NCI-H1694 (cell line): ENCODE results near the gene AAGAB.
"Not testable (repeated sequence)": the region's sequence is repeated elsewhere in the genome, so short reads cannot be mapped to it uniquely, and the experiment has no call there.

ENCODE experiments used
- DNase-seq: peaks from one replicate; lab custom pipeline; 2025; lab: John Stamatoyannopoulos, UW

The AAGAB gene

DNA sequence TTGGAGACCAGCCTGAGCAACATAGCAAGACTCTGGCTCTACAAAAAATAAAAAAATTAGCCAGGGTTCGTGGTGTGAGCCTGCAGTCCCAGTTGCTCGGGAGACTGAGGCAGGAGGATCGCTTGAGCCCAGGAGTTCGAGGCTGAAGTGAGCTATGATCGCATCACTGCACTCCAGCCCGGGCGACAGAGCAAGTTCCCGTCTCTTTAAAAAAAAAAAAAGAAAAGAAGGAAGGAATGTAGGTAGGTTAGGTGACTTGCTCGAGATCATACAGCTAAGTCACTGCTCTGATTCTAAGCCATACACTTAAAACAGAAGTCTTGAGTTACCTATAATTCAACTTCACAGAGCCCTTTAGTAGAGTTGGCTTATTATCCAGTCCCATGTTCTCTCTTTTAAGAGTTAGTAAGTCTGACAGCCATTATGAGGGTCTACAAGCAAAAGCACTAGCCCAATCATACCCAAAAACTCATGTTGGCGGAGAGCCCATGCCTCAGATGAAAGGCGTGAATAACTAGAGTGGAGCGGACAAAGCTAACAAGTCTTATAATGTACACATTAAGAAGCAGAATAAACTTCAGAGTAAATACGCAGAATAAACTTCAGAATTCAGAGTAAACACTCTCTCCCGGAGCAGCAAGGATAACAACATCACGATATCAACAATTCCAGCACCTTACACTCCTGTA, 768 bp downstream of the AAGAB start:
- DNase-seq, result no peak

DNA sequence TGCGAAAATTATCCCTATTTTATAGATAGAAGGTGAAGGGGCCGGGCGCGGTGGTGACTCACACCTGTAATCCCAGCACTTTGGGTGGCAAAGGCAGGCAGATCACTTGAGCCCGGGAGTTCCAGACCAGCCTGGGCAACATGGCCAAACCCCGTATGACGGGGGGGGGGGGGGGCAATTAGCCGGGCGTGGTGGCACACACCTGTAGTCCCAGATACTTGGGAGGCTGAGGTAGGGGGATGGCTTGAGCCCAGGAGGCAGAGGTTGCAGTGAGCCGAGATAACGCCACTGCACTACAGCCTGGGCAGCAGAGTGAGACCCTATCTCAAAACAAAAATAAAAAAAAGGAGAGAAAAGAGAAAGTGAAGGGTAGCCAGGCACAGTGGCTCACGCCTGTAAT, 1.4 kb downstream of the AAGAB start:
- DNase-seq, result no peak

DNA sequence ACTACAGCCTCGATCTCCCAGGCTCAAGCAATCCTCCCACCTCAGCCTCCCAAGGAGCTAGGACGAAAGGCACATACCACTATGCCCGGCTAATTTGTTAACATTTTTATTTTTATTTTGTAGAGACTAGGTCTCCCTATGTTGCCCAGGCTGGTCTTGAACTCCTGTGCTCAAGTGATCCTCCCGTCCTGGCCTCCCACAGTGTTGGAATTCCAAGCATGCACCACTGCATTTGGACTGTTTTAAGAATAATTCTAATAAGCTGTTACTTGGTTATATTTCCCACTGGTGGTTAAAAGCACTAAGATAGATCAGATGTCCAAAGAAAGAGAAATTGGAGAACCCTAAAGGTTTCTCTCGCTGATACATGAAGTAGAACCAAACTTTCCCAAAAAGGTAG, 3.1 kb downstream of the AAGAB start:
- DNase-seq, result no peak

DNA sequence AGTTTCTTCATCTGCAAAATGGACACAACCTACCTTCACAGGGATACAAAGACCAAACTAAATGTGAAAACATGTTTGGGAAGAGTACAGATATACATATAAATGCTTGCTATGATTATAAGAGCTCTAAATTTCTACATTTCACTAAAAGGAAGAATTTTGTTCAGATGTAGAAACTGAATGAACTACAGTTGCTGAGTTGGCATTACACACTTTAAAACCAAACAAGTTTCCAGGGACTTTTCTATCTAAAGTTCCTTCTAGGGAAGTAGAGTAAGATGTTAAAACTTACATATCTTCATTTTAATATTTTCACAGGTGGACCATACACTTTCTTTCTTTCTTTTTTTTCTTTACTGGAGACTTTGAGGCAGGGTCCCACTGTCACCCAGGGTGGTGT, 4.6 kb downstream of the AAGAB start:
- no peak for DNase-seq

DNA sequence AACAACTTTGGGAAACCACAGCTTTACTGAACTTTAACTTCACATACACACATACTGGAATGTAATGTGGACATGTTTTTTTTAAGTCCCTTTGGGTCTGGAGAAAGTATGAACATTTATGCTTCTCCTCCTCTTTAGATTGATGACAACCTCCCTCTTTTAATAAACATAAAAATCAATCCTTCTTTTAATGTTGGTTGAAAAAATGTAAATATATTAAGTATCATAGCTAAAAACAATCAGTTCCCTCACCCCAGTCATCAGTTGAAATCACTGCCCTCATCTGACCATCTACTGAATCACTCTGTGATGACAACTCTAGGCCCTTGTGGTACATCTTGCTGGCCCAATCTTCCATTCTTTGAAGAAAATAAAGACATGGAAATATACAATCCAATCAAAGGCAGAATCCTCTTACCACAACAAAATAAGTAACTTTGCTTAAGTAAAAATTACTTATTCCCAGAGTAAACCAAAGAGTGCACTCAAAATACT, 6.4 kb downstream of the AAGAB start:
- no peak for DNase-seq

DNA sequence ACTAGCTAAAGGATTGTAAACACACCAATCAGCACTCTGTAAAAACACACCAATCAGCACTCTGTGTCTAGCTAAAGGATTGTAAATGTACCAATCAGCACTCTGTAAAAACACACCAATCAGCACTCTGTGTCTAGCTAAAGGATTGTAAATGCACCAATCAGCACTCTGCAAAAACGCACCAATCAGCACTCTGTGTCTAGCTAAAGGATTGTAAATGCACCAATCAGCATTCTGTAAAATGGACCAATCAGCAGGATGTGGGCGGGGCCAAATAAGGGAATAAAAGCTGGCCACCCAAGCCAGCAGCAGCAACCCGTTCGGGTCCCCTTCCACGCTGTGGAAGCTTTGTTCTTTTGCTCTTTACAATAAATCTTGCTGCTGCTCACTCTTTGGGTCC, 7.9 kb downstream of the AAGAB start:
- not testable (repeated sequence) for DNase-seq

DNA sequence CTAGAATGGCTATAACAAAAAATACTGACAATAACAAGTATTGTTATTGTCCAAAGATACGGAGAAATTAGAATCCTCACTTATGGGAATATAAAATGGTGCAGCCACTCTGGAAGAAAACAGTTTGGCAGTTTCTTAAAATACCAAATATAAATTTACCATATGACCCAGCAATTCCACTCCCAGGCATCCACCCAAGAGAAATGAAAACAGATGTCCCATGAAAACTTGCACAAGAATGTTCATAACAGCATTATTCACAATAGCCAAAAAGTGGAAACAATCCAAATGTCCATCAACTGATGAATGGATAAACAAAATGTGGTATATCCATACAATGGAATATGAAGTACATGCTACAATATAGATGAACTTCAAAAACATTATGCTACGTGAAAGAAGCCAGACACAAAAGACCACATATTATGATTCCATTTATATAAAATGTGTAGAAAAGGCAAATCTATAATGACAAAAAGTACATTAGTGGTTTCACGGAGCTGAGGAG, 9.4 kb downstream of the AAGAB start:
- DNase-seq, result no peak

DNA sequence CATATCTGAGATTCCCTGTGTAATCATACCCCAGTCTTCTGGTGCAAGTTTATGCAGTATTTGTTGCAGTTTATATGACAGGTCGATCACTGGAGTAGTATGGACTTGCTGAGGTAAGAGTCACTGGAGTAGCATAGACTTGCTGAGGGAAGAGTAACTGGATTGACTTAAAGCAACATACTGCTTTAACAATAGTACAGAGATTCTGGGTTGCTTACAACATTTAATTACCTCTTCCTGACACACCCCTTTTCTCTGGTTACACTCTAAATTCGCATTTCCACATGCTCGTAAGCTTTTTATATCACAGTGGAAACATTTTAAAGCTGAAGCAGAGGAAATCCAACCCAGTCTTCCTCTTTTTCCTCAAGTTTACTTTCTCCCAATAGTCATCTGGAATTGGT, 11.8 kb downstream of the AAGAB start:
- no peak for DNase-seq

DNA sequence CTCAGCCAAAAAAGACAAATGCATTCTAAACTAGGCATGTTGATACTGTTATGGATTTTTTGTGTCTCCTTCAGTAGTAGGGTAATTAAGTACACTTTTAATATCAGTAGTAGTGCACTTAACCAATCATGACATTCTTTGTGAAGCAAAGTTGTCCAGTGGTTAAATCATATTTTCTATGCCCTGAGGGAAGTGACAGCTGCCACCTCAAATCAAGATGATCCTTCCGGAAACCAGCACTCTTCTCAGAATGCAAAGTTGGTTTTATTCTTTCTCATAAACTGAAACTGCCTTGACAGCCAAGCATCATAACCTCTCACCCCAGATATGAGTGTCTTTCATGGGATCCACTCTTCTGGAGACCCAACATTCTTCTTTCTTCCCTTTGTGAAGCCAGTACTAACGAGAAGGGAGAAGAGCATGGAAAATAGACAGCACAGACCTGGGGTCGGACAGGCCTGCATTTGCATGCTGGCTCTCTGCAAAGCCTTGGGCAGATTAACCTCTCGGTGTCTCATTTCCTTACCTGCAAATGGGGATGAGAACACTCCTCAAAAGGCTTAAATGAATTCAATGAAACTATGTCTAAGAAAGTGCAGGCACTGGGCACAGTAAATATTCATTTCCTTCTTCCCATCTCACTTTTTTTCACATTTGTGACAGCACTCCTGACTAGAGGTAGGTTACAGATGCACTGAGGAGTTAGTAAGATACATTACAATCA, 13.2 kb downstream of the AAGAB start:
- no peak for DNase-seq

DNA sequence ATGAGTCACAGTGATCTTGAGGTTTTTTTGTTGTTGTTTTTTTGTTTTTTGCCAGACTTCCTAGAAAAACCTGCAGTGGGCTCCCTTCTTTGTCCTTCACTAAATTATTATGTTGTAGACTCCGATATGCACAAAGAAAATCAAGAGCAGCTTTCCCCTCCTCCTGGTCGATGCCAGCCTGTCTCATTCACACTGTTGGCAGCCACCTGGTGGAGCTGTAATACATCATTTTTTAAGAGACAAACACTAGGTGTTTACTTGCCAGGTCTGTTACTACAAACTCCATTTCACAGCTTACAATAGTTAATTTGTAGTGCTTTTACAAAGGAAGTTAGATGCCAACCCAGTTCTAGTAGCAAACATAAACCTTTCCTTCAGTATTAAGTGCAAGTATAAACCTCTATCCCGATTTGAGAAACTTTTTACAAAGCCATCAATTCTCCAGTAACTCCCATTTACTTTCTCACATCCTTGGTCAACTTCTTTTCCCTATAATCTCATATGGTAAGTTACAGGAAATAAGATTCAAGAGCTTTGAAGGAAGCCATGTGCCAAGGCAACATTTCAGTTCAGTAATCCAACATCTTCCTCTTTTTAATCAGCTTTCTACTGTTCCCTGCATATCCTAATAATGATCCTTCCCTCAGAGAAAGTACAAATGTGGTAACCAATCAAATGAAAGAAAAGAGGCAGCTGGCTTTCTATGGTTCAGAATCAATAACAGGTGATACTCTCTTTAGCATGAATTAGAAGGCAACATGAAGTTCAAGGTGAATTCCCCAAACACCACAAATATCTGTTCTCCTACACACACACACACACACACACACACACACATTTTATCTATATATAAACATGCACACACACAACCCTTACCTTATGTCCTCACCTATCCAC, 14.0 kb downstream of the AAGAB start:
- DNase-seq, result peak; percentile 6

DNA sequence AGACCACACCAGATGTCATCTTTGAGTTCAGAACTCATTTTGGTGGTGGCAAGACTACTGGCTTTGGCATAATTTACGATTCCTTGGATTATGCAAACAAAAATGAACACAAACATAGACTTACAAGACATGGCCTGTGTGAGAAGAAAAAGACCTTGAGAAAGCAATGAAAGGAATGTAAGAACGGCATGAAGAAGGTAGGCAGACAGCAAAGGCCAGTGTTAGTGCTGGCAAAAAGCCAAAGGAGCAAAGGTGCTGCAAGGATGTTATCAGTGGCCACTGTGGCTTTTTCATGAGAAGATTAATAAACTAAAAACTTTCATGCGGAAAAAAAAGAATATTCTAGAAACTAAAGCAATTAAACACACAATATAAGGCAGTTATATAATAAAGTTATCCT, 21.9 kb downstream of the AAGAB start:
- DNase-seq, result no peak

DNA sequence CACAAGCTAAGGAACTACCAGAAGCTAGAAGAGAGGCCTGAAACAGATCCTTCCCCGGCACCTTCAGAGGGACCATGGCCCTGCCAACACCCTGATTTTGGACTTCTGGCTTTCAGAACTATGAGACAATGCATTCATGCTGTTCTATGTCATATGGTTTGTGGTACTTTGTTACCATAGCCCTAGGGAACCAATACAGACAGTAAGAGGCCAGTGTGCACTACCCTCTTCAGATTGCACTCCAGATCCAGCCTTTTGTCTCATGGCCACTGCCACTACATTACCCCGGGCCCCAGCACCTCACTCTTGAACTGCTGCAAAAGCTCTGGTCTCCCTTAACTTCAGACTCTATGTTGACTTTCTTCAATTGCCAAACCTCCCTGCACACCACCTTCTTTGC, 24.0 kb downstream of the AAGAB start:
- DNase-seq, result no peak

DNA sequence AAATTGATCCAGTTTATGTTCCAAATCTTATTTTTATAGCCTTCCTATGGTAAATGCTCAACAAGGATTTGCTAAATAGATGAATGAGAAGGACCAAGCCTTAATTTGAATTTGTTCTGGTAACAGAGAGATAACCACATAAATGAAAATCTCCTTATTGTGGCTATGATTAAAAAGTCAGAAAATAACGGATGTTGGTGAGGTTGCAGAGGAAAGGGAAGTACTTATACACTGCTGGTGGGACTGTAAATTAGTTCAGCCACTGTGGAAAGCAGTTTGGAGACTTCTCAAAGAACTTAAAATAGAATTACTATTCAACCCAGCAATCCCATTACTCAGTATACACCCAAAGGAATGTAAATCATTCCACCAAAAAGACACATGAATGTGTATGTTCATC, 26.2 kb downstream of the AAGAB start:
- DNase-seq, result no peak

DNA sequence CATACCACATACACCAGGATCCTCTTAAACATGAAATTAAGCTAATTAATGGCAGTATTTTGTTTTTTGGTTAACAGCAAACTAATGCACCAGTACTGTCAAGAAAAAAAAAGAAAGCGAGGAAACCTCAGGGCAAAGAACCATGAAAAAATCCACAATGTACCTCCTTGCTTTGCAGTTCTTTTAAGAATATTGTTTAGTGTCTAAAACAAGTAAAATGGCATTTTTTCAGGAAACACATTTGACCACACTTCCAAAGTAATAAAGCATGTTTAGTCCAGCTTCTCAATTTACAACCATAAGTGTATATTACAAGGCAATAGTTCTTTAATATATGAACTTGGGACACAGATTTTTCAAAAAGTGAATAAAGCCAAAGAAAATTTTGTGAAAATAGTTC, 26.6 kb downstream of the AAGAB start:
- DNase-seq, result no peak

DNA sequence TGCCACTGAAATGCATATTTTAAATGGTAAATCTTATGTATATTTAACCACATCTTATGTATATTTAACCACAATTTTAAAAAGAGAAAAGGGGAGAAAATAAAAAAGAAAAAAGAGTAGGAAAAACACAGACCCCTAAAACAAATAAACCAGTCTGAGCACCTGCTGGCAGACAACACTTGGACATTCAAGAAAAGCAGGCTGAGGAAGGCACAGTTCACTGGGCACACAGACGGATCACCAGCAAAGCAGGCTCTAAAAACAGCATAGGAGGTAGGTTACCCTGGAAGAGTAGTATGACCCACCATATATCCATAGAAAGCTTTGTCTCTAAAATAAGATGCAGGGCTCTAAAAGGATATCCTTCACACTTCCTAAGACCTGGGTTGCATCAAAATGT, 27.0 kb downstream of the AAGAB start:
- DNase-seq, result no peak

DNA sequence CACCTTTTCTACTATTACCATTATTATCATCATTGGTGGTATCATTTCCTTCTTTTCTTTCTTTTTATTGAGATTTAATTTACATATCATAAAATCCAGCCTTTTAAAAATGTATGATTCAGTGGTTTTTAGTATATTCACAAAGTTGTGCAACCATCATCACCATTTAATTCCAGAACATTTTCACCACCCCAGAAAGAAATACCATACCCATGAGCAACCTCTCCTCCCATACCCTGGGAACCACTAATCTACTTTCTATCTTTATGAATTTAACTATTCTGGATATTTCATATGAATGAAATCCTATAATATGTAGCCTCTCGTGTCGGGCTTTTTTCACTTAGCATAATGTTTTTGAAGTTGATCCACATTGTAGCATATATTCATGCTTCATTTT, 29.1 kb downstream of the AAGAB start:
- no peak for DNase-seq

DNA sequence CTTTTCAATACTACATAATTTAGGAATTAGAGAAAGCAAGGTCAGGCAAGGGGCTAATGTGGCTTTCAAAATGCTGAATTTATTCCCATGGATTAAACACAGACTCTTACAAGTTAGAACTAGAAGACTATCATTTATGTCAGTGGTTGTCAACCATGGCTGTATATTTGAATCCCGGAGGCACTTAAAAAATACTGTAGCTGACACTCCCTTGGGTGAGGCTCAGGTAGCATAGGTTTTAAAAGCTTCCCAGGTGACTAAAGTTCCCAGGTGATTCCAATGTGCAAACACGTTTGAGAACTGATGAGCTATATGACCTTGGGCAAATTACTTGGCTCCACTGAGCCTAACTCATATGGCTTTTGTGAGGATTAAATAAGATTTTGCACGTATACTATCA, 29.6 kb downstream of the AAGAB start:
- no peak for DNase-seq

DNA sequence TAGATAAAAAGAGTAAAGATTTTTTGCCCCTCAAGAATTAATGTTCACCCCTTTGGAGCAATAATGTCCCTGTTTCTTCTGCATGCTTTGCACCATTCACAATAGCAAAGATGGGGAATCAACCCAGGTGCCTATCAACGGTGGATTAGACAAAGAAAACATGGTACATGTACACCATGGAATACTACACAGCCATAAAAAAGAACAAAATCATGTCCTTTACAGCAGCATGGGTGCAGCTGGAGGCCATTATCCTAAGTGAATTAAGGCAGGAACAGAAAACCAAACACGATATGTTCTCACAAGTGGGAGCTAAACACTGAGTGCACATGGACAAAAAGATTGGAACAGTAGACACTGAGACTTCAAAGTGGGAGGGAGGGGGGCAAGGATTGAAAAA, 35.2 kb downstream of the AAGAB start:
- no peak for DNase-seq

DNA sequence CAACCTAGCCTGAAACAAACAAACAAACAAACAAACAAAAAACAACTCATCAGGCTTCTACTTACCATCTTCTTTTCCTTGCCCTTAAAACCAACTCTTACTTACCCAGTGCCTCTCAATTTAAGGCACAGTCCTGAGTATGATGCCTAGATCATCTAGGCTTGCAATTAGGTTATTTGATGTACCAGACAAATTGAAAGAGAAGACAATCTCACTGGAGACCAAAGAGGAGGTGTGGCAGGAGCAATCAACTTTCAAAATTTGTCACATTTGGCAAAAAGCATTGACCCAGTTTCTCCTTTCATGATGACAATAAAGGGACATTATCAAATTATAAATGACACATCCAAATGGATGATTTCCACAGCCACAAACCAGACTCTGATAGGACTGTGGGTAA, 36.0 kb downstream of the AAGAB start:
- DNase-seq, result no peak

DNA sequence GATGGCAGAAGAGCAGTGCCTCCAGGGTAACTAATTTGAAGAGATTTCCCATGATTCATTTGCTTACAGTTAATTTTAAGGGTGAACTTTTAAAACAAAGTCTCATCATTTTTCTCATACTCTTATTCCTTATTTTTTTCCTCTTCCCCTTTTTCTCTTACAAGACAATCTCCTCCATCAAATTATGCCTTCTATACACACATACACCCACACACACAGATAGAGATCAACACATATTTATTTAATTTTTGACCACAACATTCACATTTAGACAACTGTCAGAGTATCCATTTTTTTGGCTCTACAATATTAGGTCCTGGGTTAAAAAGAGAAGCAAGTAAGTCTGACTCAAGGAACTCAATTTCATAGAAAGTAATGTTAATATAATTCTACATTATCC, 37.6 kb downstream of the AAGAB start:
- no peak for DNase-seq

DNA sequence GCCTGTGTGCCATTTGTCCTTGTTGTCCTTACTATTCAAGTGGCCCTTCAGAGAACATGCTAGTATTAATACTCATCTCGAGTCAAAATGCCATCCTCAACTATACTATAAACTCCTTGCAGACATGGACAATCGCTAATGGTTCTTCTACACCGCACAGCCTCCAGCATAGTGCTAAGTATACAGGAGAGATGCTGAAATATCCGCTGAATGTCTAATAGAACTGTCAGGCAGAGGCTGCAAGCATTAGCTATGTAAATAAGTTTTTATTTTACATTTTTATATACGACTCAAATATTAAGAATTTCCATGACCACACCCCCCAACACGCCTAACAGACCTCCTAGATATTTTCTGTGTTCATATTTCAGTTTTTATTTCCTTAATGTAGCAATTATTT, 39.4 kb downstream of the AAGAB start:
- no peak for DNase-seq

DNA sequence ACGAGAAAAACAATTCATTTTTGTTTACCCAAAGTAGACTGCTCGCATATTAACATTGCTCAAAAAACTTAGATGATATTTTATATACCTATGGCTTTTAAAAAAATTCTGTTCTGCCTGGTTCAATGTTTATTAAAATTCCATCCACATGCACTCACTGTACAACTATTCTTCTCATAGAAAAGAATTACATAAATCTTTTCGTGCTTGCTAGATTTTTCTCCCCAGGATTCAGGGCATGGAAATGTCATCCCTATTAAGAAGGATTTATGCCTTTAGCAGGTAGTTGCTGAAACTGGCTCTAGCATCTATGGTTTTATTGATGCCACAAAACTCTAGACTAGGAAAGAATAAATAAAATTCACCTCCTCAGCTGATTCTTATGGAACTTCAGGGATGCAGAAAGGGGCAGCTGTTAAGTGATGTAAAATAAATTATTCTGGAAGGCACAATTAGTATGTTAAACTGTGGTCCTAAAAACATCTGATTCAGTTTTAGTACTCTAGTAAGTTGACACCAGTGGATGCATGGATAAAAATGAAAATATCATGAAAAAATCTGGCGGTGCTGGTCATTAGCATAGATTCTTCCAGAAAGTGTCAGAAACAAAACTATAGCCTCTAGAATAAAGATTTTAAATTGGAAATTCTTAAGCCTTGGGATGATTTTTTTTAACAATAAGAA, 41.6 kb downstream of the AAGAB start:
- no peak for DNase-seq
